Loucy (cell line): ENCODE results near the gene THRAP3.

Experiments used
- H2AFZ ChIP-seq: fragments of 200-600 bp; sonication (generic); 2 replicates; pipeline ENCODE4 v1.6.0; 2016; ENCODE audit warnings: antibody characterized with exemption, mild to moderate bottlenecking, low read length, moderate library complexity
- H3F3A ChIP-seq: fragments of 200-600 bp; 2 replicates; pipeline ENCODE4 v1.6.0; 2016; ENCODE audit warnings: antibody characterized with exemption, low read depth, mild to moderate bottlenecking
- H3K27me3 ChIP-seq: fragments of 200-600 bp; sonication (generic); 2 replicates; pipeline ENCODE4 v1.6.1; 2014; ENCODE audit warnings: low read length, mild to moderate bottlenecking; ENCODE audit not compliant: insufficient read depth, poor library complexity, severe bottlenecking
- H3K36me3 ChIP-seq: fragments of 200-600 bp; sonication (generic); 2 replicates; pipeline ENCODE4 v1.6.1; 2016; ENCODE audit warnings: low read length; ENCODE audit not compliant: insufficient read depth
- H3K4me1 ChIP-seq: fragments of 200-600 bp; sonication (generic); 2 replicates; pipeline ENCODE4 v1.5.1; 2014; ENCODE audit warnings: low read length, mild to moderate bottlenecking; ENCODE audit not compliant: insufficient read depth, poor library complexity, severe bottlenecking
- H3K4me2 ChIP-seq: fragments of 200-600 bp; sonication (generic); 2 replicates; pipeline ENCODE4 v1.6.0; 2014; ENCODE audit warnings: antibody characterized with exemption, low read length, low read depth, mild to moderate bottlenecking; ENCODE audit not compliant: poor library complexity, severe bottlenecking
- H3K4me3 ChIP-seq: fragments of 200-600 bp; sonication (generic); 2 replicates; pipeline ENCODE4 v1.5.1; 2014; ENCODE audit warnings: low read length, mild to moderate bottlenecking, mixed read lengths; ENCODE audit not compliant: poor library complexity, severe bottlenecking
- H3K79me2 ChIP-seq: fragments of 200-600 bp; sonication (generic); 2 replicates; pipeline ENCODE4 v1.6.1; 2014; ENCODE audit warnings: low read length; ENCODE audit not compliant: insufficient read depth
- H3K9ac ChIP-seq: fragments of 200-600 bp; sonication (generic); 2 replicates; pipeline ENCODE4 v1.6.0; 2014; ENCODE audit warnings: mild to moderate bottlenecking, low read depth, low read length, moderate library complexity; ENCODE audit not compliant: poor library complexity, severe bottlenecking
- H3K9me2 ChIP-seq: fragments of 200-600 bp; sonication (generic); replicated peaks from 2 replicates; pipeline ENCODE4 v1.6.1; 2016; ENCODE audit warnings: low read depth, low read length, mixed read lengths
- H3K9me3 ChIP-seq: fragments of 200-600 bp; sonication (generic); 2 replicates; pipeline ENCODE4 v1.6.1; 2014; ENCODE audit warnings: mild to moderate bottlenecking, antibody characterized with exemption, low read length, low read depth; ENCODE audit not compliant: insufficient read depth
- H4K20me1 ChIP-seq: fragments of 200-600 bp; sonication (generic); 2 replicates; pipeline ENCODE4 v1.6.0; 2014; ENCODE audit warnings: antibody characterized with exemption, low read length, mild to moderate bottlenecking; ENCODE audit not compliant: insufficient read depth, poor library complexity, severe bottlenecking
- CTCF ChIP-seq: fragments of 200-600 bp; sonication (generic); conservative IDR thresholded peaks from 2 replicates; pipeline ENCODE4 v1.5.1; 2014; ENCODE audit warnings: mild to moderate bottlenecking, antibody characterized with exemption, low read length
- EZH2phosphoT487 ChIP-seq: fragments of 200-600 bp; IDR thresholded peaks from 2 replicates; pipeline ENCODE4 v1.6.1; 2018; ENCODE audit warnings: antibody characterized with exemption, mild to moderate bottlenecking, moderate library complexity, borderline replicate concordance

The THRAP3 gene

DNA sequence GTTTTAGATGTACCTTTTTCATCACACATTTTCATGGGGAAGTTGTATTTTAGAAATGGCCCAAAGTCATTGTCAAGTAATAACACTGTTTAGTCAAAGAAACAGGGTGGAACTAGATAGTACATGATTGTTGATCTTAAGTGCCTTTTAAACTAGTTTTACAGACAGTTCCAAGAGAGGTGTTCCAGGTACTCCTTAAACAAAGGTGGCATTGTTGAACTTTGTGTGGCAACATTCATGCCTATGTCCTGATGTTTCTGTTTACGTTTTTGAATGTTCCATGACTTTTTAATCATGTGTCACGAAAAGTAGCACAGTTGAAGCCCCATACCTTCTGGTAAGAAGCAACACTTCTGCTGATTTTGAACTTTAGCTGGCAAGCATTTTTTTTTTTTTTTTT, 72.8 kb downstream of the THRAP3 start:
- TF ChIP-seq CTCF (no peak), EZH2phosphoT487 (no peak)
- H3K4me3 ChIP-seq = no peak overlapping the region

GRCh38 chr1:36298640-36299039, 74.4 kb downstream of the THRAP3 start:
- H3K4me1 ChIP-seq = no peaks in the 10 kb centered on the region
- no peaks in the 10 kb centered on the region for H3K9me3 ChIP-seq
- H3K79me2 ChIP-seq = no peaks in the 10 kb centered on the region
- no peak for TF ChIP-seq EZH2phosphoT487
- TF ChIP-seq CTCF = no peak
- H3K9ac ChIP-seq = no peak overlapping the region
- H3F3A ChIP-seq = no peaks in the 10 kb centered on the region
- H4K20me1 ChIP-seq = no peaks in the 10 kb centered on the region
- H3K36me3 ChIP-seq = peaks cover 94% of the 10 kb centered on the region; the same call in 1 of the 2 replicates
- H2AFZ ChIP-seq = no peak overlapping the region
- H3K27me3 ChIP-seq = no peaks in the 10 kb centered on the region
- H3K4me2 ChIP-seq = no peak overlapping the region
- no peak overlapping the region for H3K4me3 ChIP-seq
- H3K9me2 ChIP-seq = no peaks in the 10 kb centered on the region

More for the DNA sequence above, 72.8 kb downstream of the THRAP3 start:
- Histone ChIP-seq H3K79me2 (no peaks in the 10 kb centered on the region), H3K4me1 (no peaks in the 10 kb centered on the region), H3K27me3 (no peaks in the 10 kb centered on the region), H3F3A (no peaks in the 10 kb centered on the region), H3K4me2 (no peak overlapping the region), H3K9me3 (no peaks in the 10 kb centered on the region), H3K9ac (no peak overlapping the region), H2AFZ (no peak overlapping the region), H4K20me1 (no peaks in the 10 kb centered on the region), H3K9me2 (no peaks in the 10 kb centered on the region), H3K36me3 (peaks cover 95% of the 10 kb centered on the region; the same call in 1 of the 2 replicates)

DNA sequence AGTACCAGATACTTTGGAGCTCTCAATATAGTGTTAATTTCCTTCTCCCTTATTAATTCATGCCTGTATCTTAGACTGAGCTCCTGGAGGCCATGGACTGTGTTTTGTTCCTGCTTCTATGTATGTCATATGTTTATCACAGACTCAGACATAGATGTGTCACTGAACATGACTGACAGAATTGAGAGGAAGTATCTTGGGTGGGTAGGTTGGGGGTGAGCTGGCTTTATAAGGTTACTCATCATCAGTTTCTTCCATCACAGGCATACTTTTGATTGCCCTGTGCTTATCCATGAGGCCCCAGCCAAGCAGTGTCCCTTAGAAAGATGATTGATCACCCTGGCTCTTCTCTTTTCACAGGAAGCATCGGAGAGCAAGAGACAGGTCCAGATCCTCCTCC, 76.3 kb downstream of the THRAP3 start:
- Histone ChIP-seq H3K4me3 (no peak overlapping the region), H3K4me1 (no peaks in the 10 kb centered on the region), H3K79me2 (no peaks in the 10 kb centered on the region), H2AFZ (no peak overlapping the region), H3K36me3 (peaks cover 92% of the 10 kb centered on the region; the same call in 1 of the 2 replicates), H3K9me2 (no peaks in the 10 kb centered on the region), H3K4me2 (no peak overlapping the region), H3K9ac (no peak overlapping the region), H3K27me3 (no peaks in the 10 kb centered on the region), H4K20me1 (no peaks in the 10 kb centered on the region), H3K9me3 (no peaks in the 10 kb centered on the region), H3F3A (no peaks in the 10 kb centered on the region)
- TF ChIP-seq CTCF (no peak), EZH2phosphoT487 (no peak)
